ENCODE measurements around the gene ADAM10. TPM values are rescaled to one million over a fixed set of nuclear protein-coding genes. Genes with fewer than 3 reads are reported as not detected.

ADAM10 gene
- polyA plus RNA-seq, 1 of the 3 experiments (the other 2 are of a cell fraction) = 83.5 TPM

DNA sequence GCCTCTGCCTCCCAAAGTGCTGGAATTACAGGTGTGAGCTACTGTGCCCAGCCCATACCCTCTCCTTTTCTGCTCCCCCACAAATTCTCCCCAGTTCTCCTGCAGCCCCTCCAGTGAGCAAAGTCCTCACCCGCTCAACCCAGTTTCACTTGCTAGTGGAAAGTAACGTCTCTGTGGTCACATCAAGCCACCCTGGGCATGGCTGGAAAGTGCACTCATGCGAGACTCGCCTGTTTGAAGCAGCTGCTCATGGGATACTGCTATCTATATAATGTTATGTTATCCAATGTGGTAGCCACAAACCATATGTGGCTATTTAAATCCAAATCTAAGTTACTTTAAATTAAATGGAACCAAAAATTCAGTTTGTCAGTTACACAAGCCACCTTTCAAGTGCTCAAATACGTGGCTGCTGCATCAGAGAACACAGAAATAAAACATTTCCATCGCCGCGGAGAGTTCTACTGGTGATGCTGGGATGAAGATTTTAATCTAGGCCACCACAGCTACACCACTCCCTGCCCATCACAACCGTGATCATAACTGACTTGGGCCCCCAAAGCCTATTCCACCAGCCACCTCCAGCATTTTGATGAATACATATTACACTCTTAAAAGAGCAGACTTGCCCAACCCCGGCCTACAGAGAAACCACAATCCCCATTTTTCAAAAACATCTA is 198.3 kb downstream of the ADAM10 start:
- Histone ChIP-seq H2AFZ (ENCODE audit: low read depth) (peak overlapping the region; percentile 44; the same call in 1 of the 2 replicates), H3K79me2 (ENCODE audit: insufficient read depth) (no peaks in the 10 kb centered on the region), H3K4me1 (ENCODE audit: control insufficient read depth in 1 of 2, insufficient read depth in 2 of 2, low read depth in 1 of 2, low read length in 1 of 2) (peaks cover 21% of the 10 kb centered on the region in 2 experiments; a peak in 2 of 4 replicates)

DNA sequence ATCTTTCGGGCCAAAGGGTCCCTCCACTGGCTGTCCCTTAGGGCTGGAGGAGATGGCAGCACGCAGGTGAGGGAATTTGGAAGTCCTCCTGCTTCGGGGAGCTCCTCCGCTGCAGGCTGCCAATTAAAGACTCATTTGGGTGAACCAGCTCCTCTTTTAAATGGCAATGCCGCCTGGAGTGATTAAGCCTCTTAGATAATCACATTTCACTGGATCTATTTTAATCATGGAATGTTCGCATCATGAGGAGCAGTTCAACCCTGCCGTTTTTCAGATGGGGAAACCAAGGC is 199.8 kb downstream of the ADAM10 start:
- Histone ChIP-seq H3K36me3 (replicated peaks in 1 of 2; ENCODE audit: control insufficient read depth in 1 of 2, insufficient read depth in 2 of 2, low read length in 1 of 2) (no peaks in the 10 kb centered on the region), H2AFZ (ENCODE audit: low read depth) (no peak overlapping the region), H3K9ac (no peak overlapping the region), H3F3A (replicated peaks; ENCODE audit: insufficient read depth) (peaks cover 20% of the 10 kb centered on the region), H3K9me2 (no peaks in the 10 kb centered on the region), H3K4me1 (ENCODE audit: control insufficient read depth in 1 of 2, insufficient read depth in 2 of 2, low read depth in 1 of 2, low read length in 1 of 2) (peaks cover 17 to 22% of the 10 kb centered on the region in 2 experiments; a peak in 2 of 4 replicates), H3K27ac (ENCODE audit: low read depth in 2 of 2, low read length in 1 of 2) (no peak overlapping the region), H3K27me3 (ENCODE audit: insufficient read depth) (no peaks in the 10 kb centered on the region), H3K4me2 (no peak overlapping the region), H4K20me1 (ENCODE audit: insufficient read depth) (no peaks in the 10 kb centered on the region), H3K9me3 (no peaks in the 10 kb centered on the region), H3K4me3 (ENCODE audit: low read depth in 2 of 2, low read length in 1 of 2) (no peak overlapping the region), H3K79me2 (ENCODE audit: insufficient read depth) (no peaks in the 10 kb centered on the region)
- ChIA-PET CTCF (interaction anchor here (0.8 to 1.3 kb wide), 2 partner anchors 283 to 322 kb away, joined by 3 read pairs; no protein-coding TSS in a partner anchor), POLR2A (interaction anchor here (0.6 kb wide), 1 partner anchor 337 kb away, joined by 3 read pairs; no protein-coding TSS in a partner anchor)
- DNase-seq = no peak
- 89% methylated on average over 7 of the region's 7 CpGs for WGBS (ENCODE audit: low lambda C conversion rate)
- TF ChIP-seq POLR2AphosphoS5 (IDR thresholded peaks at IDR 0.05; ENCODE audit: low read depth, low read length) = no peak
- TF ChIP-seq TEAD4 (IDR thresholded peaks at IDR 0.05; ENCODE audit: borderline replicate concordance, insufficient read depth) = no peak
- TF ChIP-seq, protein P1, sequence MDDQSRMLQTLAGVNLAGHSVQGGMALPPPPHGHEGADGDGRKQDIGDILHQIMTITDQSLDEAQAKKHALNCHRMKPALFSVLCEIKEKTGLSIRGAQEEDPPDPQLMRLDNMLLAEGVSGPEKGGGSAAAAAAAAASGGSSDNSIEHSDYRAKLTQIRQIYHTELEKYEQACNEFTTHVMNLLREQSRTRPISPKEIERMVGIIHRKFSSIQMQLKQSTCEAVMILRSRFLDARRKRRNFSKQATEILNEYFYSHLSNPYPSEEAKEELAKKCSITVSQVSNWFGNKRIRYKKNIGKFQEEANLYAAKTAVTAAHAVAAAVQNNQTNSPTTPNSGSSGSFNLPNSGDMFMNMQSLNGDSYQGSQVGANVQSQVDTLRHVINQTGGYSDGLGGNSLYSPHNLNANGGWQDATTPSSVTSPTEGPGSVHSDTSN (IDR thresholded peaks at IDR 0.05) = no peak
- TF ChIP-seq EP300 (IDR thresholded peaks at IDR 0.05; ENCODE audit: borderline replicate concordance in 1 of 2, low read depth in 1 of 2, low read length in 1 of 2) = no peak
- no peak for TF ChIP-seq FOSL2 (IDR thresholded peaks at IDR 0.05; ENCODE audit: borderline replicate concordance, low read depth)
- TF ChIP-seq, protein P2, sequence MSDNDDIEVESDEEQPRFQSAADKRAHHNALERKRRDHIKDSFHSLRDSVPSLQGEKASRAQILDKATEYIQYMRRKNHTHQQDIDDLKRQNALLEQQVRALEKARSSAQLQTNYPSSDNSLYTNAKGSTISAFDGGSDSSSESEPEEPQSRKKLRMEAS (IDR thresholded peaks at IDR 0.05; ENCODE audit: low read depth) = no peak
- no peak for TF ChIP-seq TAF1 (IDR thresholded peaks at IDR 0.05; ENCODE audit: borderline replicate concordance, low read depth, low read length)
- no peak for TF ChIP-seq RXRA (IDR thresholded peaks at IDR 0.05; ENCODE audit: borderline replicate concordance, low read depth)
- TF ChIP-seq, protein P3, sequence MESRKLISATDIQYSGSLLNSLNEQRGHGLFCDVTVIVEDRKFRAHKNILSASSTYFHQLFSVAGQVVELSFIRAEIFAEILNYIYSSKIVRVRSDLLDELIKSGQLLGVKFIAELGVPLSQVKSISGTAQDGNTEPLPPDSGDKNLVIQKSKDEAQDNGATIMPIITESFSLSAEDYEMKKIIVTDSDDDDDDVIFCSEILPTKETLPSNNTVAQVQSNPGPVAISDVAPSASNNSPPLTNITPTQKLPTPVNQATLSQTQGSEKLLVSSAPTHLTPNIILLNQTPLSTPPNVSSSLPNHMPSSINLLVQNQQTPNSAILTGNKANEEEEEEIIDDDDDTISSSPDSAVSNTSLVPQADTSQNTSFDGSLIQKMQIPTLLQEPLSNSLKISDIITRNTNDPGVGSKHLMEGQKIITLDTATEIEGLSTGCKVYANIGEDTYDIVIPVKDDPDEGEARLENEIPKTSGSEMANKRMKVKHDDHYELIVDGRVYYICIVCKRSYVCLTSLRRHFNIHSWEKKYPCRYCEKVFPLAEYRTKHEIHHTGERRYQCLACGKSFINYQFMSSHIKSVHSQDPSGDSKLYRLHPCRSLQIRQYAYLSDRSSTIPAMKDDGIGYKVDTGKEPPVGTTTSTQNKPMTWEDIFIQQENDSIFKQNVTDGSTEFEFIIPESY (IDR thresholded peaks at IDR 0.05; ENCODE audit: borderline replicate concordance, low read depth) = no peak
- TF ChIP-seq YY1 (IDR thresholded peaks at IDR 0.05; ENCODE audit: low read depth) = no peak
- TF ChIP-seq FOXJ3 (CRISPR knock-in tag; IDR thresholded peaks at IDR 0.05) = no peak
- TF ChIP-seq, protein P4, sequence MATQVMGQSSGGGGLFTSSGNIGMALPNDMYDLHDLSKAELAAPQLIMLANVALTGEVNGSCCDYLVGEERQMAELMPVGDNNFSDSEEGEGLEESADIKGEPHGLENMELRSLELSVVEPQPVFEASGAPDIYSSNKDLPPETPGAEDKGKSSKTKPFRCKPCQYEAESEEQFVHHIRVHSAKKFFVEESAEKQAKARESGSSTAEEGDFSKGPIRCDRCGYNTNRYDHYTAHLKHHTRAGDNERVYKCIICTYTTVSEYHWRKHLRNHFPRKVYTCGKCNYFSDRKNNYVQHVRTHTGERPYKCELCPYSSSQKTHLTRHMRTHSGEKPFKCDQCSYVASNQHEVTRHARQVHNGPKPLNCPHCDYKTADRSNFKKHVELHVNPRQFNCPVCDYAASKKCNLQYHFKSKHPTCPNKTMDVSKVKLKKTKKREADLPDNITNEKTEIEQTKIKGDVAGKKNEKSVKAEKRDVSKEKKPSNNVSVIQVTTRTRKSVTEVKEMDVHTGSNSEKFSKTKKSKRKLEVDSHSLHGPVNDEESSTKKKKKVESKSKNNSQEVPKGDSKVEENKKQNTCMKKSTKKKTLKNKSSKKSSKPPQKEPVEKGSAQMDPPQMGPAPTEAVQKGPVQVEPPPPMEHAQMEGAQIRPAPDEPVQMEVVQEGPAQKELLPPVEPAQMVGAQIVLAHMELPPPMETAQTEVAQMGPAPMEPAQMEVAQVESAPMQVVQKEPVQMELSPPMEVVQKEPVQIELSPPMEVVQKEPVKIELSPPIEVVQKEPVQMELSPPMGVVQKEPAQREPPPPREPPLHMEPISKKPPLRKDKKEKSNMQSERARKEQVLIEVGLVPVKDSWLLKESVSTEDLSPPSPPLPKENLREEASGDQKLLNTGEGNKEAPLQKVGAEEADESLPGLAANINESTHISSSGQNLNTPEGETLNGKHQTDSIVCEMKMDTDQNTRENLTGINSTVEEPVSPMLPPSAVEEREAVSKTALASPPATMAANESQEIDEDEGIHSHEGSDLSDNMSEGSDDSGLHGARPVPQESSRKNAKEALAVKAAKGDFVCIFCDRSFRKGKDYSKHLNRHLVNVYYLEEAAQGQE (IDR thresholded peaks at IDR 0.05; ENCODE audit: low read depth, low read length) = no peak
- no peak for TF ChIP-seq RCOR1 (IDR thresholded peaks at IDR 0.05; ENCODE audit: low read length)
- no peak for TF ChIP-seq ELF1 (IDR thresholded peaks at IDR 0.05)

More for the DNA sequence above, 198.3 kb downstream of the ADAM10 start:
- Histone ChIP-seq H3K9me3 (no peaks in the 10 kb centered on the region), H3K4me3 (ENCODE audit: low read depth in 2 of 2, low read length in 1 of 2) (no peak overlapping the region), H3F3A (replicated peaks; ENCODE audit: insufficient read depth) (peaks cover 16% of the 10 kb centered on the region), H4K20me1 (ENCODE audit: insufficient read depth) (no peaks in the 10 kb centered on the region), H3K27me3 (ENCODE audit: insufficient read depth) (no peaks in the 10 kb centered on the region; the same call in 1 of the 2 replicates), H3K27ac (ENCODE audit: low read depth in 2 of 2, low read length in 1 of 2) (peak overlapping the region in 1 of 2 experiments; percentile 42; a peak in 1 of 4 replicates), H3K36me3 (replicated peaks in 1 of 2; ENCODE audit: control insufficient read depth in 1 of 2, insufficient read depth in 2 of 2, low read length in 1 of 2) (no peaks in the 10 kb centered on the region), H3K4me2 (peak overlapping the region; percentile 30; the same call in 1 of the 2 replicates), H3K9ac (no peak overlapping the region), H3K9me2 (no peaks in the 10 kb centered on the region)
- 0 out of 2 replicates have a peak, but pooled peaks have one; percentile 40 for TF ChIP-seq MEF2A (IDR thresholded peaks at IDR 0.05; ENCODE audit: borderline replicate concordance, low read depth)
- TF ChIP-seq, protein P5, sequence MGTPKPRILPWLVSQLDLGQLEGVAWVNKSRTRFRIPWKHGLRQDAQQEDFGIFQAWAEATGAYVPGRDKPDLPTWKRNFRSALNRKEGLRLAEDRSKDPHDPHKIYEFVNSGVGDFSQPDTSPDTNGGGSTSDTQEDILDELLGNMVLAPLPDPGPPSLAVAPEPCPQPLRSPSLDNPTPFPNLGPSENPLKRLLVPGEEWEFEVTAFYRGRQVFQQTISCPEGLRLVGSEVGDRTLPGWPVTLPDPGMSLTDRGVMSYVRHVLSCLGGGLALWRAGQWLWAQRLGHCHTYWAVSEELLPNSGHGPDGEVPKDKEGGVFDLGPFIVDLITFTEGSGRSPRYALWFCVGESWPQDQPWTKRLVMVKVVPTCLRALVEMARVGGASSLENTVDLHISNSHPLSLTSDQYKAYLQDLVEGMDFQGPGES (IDR thresholded peaks at IDR 0.05; ENCODE audit: low read depth, low read length) = no peak
- TF ChIP-seq, protein P6, sequence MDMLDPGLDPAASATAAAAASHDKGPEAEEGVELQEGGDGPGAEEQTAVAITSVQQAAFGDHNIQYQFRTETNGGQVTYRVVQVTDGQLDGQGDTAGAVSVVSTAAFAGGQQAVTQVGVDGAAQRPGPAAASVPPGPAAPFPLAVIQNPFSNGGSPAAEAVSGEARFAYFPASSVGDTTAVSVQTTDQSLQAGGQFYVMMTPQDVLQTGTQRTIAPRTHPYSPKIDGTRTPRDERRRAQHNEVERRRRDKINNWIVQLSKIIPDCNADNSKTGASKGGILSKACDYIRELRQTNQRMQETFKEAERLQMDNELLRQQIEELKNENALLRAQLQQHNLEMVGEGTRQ (IDR thresholded peaks at IDR 0.05; ENCODE audit: borderline replicate concordance, low read depth, low read length) = no peak
- POLR2A ChIA-PET = no interaction called here
- DNase-seq = no peak
- CTCF ChIA-PET = no interaction called here
- 75% methylated on average over 10 of the region's 10 CpGs for WGBS (ENCODE audit: low lambda C conversion rate)

Measured in SK-N-SH (cell line).